ENCODE measurements around the gene EMILIN3.

GRCh38 chr20:41316602-41317545 is 49.7 kb downstream of the EMILIN3 start:
- TF ChIP-seq, protein P1, sequence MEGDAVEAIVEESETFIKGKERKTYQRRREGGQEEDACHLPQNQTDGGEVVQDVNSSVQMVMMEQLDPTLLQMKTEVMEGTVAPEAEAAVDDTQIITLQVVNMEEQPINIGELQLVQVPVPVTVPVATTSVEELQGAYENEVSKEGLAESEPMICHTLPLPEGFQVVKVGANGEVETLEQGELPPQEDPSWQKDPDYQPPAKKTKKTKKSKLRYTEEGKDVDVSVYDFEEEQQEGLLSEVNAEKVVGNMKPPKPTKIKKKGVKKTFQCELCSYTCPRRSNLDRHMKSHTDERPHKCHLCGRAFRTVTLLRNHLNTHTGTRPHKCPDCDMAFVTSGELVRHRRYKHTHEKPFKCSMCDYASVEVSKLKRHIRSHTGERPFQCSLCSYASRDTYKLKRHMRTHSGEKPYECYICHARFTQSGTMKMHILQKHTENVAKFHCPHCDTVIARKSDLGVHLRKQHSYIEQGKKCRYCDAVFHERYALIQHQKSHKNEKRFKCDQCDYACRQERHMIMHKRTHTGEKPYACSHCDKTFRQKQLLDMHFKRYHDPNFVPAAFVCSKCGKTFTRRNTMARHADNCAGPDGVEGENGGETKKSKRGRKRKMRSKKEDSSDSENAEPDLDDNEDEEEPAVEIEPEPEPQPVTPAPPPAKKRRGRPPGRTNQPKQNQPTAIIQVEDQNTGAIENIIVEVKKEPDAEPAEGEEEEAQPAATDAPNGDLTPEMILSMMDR (IDR thresholded peaks at IDR 0.05; ENCODE audit: insufficient read depth, low read length, poor library complexity, severe bottlenecking), result no peak
- TF ChIP-seq EZH2phosphoT487 (conservative IDR thresholded peaks at IDR 0.05; ENCODE audit: low read length), result no peak

Data from SU-DHL-6 (cell line).